H1 (cell line): Measurements from ENCODE around the gene ADRA2B. TPM values are rescaled to one million over a fixed set of nuclear protein-coding genes. Genes with fewer than 3 reads are reported as not detected.

ENCODE experiments used
- CTCF ChIA-PET: fragments of 300-600 bp; sonication (Branson Sonifier 250); formaldehyde crosslinking; loops from one replicate; lab custom pipeline; 2021; ENCODE audit not compliant: partially characterized antibody; lab: Charles Lee
- POLR2A ChIA-PET: fragments of 300-600 bp; sonication (Branson Sonifier 250); formaldehyde crosslinking; loops from one replicate; lab custom pipeline; 2021; ENCODE audit warnings: inconsistent platforms; ENCODE audit not compliant: partially characterized antibody; lab: Charles Lee
- DNase-seq, 2 experiments: peaks; one replicate each; pipeline versions ENCODE4 v3.0.0 to v3.0.0-alpha.2; 2010 to 2022; ENCODE audit warnings: low spot score in 2 of 2, low read depth in 1 of 2, mixed read lengths in 1 of 2
- FAIRE-seq: peaks from 2 replicates; lab custom pipeline; 2011; peaks lifted over from hg19 to GRCh38; lab: Jason Lieb, UNC
- H2AFZ ChIP-seq: 2 replicates; pipeline ENCODE4 v1.8.1; 2012; ENCODE audit warnings: low read length, inconsistent platforms
- H2AK5ac ChIP-seq: 2 replicates; pipeline ENCODE4 v1.6.1; 2013; ENCODE audit warnings: low read depth, low read length
- H2BK120ac ChIP-seq: replicated peaks from 2 replicates; pipeline ENCODE3; 2013; ENCODE audit warnings: low read depth, low read length, inconsistent platforms
- H2BK12ac ChIP-seq: 2 replicates; pipeline ENCODE4 v1.6.1; 2013; ENCODE audit warnings: low read depth, low read length
- H2BK15ac ChIP-seq: 2 replicates; pipeline ENCODE4 v1.6.1; 2013; ENCODE audit warnings: low read length
- H2BK20ac ChIP-seq: 2 replicates; pipeline ENCODE4 v1.6.1; 2013; ENCODE audit warnings: low read length
- H2BK5ac ChIP-seq: 2 replicates; pipeline ENCODE4 v1.6.1; 2013; ENCODE audit warnings: low read depth, low read length
- H3K14ac ChIP-seq: 2 replicates; pipeline ENCODE4 v1.6.1; 2013; ENCODE audit warnings: inconsistent platforms; ENCODE audit not compliant: insufficient read length
- H3K18ac ChIP-seq: 2 replicates; pipeline ENCODE4 v1.6.1; 2013; ENCODE audit warnings: low read length; ENCODE audit errors: extremely low read depth
- H3K23ac ChIP-seq: 2 replicates; pipeline ENCODE4 v1.6.1; 2013; ENCODE audit warnings: inconsistent platforms; ENCODE audit not compliant: insufficient read length
- H3K23me2 ChIP-seq: 2 replicates; pipeline ENCODE4 v1.6.1; 2013; ENCODE audit warnings: low read depth, low read length
- H3K27ac ChIP-seq: 2 replicates; pipeline ENCODE4 v1.6.1; 2011; ENCODE audit warnings: low read depth, low read length, inconsistent platforms
- H3K27me3 ChIP-seq, 4 experiments: replicated peaks in 1 of 4; 1 replicate in 1 of 4; 2 replicates in 3 of 4; pipeline versions ENCODE4 v1.6.1 to v1.8.1; 2011 to 2013; ENCODE audit warnings: low read length in 3 of 4, mild to moderate bottlenecking in 3 of 4, inconsistent platforms in 2 of 4, mixed read lengths in 2 of 4, moderate library complexity in 1 of 4; ENCODE audit not compliant: control insufficient read depth in 3 of 4, insufficient read depth in 3 of 4; ENCODE audit errors: extremely low read depth in 1 of 4
- H3K36me3 ChIP-seq, 4 experiments: 2 replicates each; pipeline versions ENCODE4 v1.6.1 to v1.8.1; 2011 to 2013; ENCODE audit warnings: mild to moderate bottlenecking in 4 of 4, low read length in 3 of 4, moderate library complexity in 2 of 4, control low read depth in 1 of 4, inconsistent platforms in 1 of 4; ENCODE audit not compliant: insufficient read depth in 4 of 4, control insufficient read depth in 2 of 4
- H3K4ac ChIP-seq: replicated peaks from 2 replicates; pipeline ENCODE3; 2013; ENCODE audit warnings: low read length, low read depth, mixed read lengths, inconsistent platforms; ENCODE audit not compliant: insufficient read length
- H3K4me1 ChIP-seq, 4 experiments: replicated peaks in 1 of 4; 1 replicate in 1 of 4; 2 replicates in 3 of 4; pipeline versions ENCODE4 v1.6.1 to v1.8.1; 2011 to 2013; ENCODE audit warnings: low read length in 3 of 4, inconsistent platforms in 2 of 4, mixed read lengths in 1 of 4; ENCODE audit not compliant: insufficient read depth in 4 of 4, control insufficient read depth in 3 of 4
- H3K4me2 ChIP-seq, 2 experiments: 2 replicates each; pipeline versions ENCODE4 v1.6.1 to v1.8.1; 2011 to 2013; ENCODE audit warnings: low read depth in 2 of 2, low read length in 2 of 2, control low read depth in 1 of 2, inconsistent platforms in 1 of 2, mild to moderate bottlenecking in 1 of 2; ENCODE audit not compliant: insufficient read depth in 1 of 2
- H3K4me3 ChIP-seq, 4 experiments: fragments of 200-600, 300-600 bp in 1 of 4; sonication (generic), shearing (Covaris generic), sonication (Bioruptor Twin) in 1 of 4; 2 replicates each; pipeline versions ENCODE4 v1.5.1 to v1.8.1; 2011 to 2016; ENCODE audit warnings: low read length in 4 of 4, low read depth in 3 of 4, control low read depth in 2 of 4, inconsistent platforms in 2 of 4, mild to moderate bottlenecking in 2 of 4, mixed read lengths in 1 of 4, moderate library complexity in 1 of 4; ENCODE audit not compliant: insufficient read depth in 2 of 4; ENCODE audit errors: extremely low read depth in 1 of 4
- H3K56ac ChIP-seq: replicated peaks from 2 replicates; pipeline ENCODE3; 2013; ENCODE audit warnings: low read depth, mild to moderate bottlenecking, mixed read lengths, low read length, inconsistent platforms; ENCODE audit not compliant: insufficient read length
- H3K79me1 ChIP-seq: 2 replicates; pipeline ENCODE4 v1.6.1; 2013; ENCODE audit warnings: low read depth, low read length, control low read depth
- H3K79me2 ChIP-seq, 2 experiments: 2 replicates each; pipeline versions ENCODE4 v1.6.1 to v1.8.1; 2012 to 2013; ENCODE audit warnings: low read length in 2 of 2, mild to moderate bottlenecking in 2 of 2, inconsistent platforms in 1 of 2; ENCODE audit not compliant: insufficient read depth in 2 of 2, control insufficient read depth in 1 of 2
- H3K9ac ChIP-seq, 4 experiments: replicated peaks in 1 of 4; 1 replicate in 1 of 4; 2 replicates in 3 of 4; pipeline versions ENCODE4 v1.6.1 to v1.8.1; 2011 to 2013; ENCODE audit warnings: low read depth in 3 of 4, low read length in 3 of 4, control low read depth in 2 of 4, mild to moderate bottlenecking in 2 of 4, moderate library complexity in 2 of 4, inconsistent platforms in 1 of 4; ENCODE audit errors: extremely low read depth in 1 of 4
- H3K9me3 ChIP-seq, 2 experiments: 2 replicates each; pipeline versions ENCODE4 v1.6.1 to v1.8.1; 2012 to 2013; ENCODE audit warnings: mild to moderate bottlenecking in 2 of 2, moderate library complexity in 2 of 2, control low read depth in 1 of 2, inconsistent platforms in 1 of 2, low read depth in 1 of 2, low read length in 1 of 2, mixed read lengths in 1 of 2; ENCODE audit not compliant: insufficient read depth in 2 of 2
- H4K20me1 ChIP-seq, 2 experiments: replicated peaks in 1 of 2; 2 replicates each; pipeline versions ENCODE3 to v1.8.1; 2011 to 2013; ENCODE audit warnings: inconsistent platforms in 2 of 2, low read length in 2 of 2, mild to moderate bottlenecking in 1 of 2; ENCODE audit not compliant: insufficient read depth in 2 of 2, control insufficient read depth in 1 of 2
- H4K5ac ChIP-seq: 2 replicates; pipeline ENCODE4 v1.6.1; 2013; ENCODE audit warnings: low read length, low read depth, mixed read lengths, inconsistent platforms; ENCODE audit not compliant: insufficient read length
- H4K8ac ChIP-seq: 2 replicates; pipeline ENCODE4 v1.8.0; 2013; ENCODE audit warnings: mild to moderate bottlenecking, moderate library complexity, low read length, inconsistent platforms; ENCODE audit not compliant: insufficient read depth; ENCODE audit errors: extremely low read depth
- H4K91ac ChIP-seq: replicated peaks from 2 replicates; pipeline ENCODE3; 2013; ENCODE audit warnings: low read length, mixed read lengths, inconsistent platforms; ENCODE audit not compliant: insufficient read length
- CBX8 ChIP-seq: fragments of 300-800, 300-1000 bp; sonication (generic); IDR thresholded peaks from 2 replicates; pipeline ENCODE4 v1.7.1; 2016; ENCODE audit warnings: low read depth, low read length, borderline replicate concordance
- USF2 ChIP-seq: IDR thresholded peaks from 2 replicates; pipeline ENCODE4 v1.6.1; 2011; ENCODE audit warnings: low read length, improper control_type of control experiment
- WGBS, 2 experiments: shearing (Covaris generic) in 1 of 2; methylation state at CpG; one replicate each; pipeline versions ENCODE4 v1.1.6 to v1.1.7; 2013 to 2015; ENCODE audit warnings: low lambda C conversion rate in 2 of 2, mixed read lengths in 2 of 2, inconsistent platforms in 1 of 2, low coverage in 1 of 2, missing lambda C conversion rate in 1 of 2; ENCODE audit not compliant: insufficient replicate concordance in 2 of 2, insufficient coverage in 1 of 2, insufficient read length in 1 of 2; ENCODE audit errors: extremely low coverage in 1 of 2, missing lambda C conversion rate in 1 of 2; 5-methylcytosine and 5-hydroxymethylcytosine counted together
- polyA plus RNA-seq, 7 experiments: library from polyadenylated mRNA; depleted of rRNA in 3 of 7; stranded (reverse) in 5 of 7; unstranded in 2 of 7; fragments of >200 nt in 5 of 7; fragments of 200-250 nt in 2 of 7; gene quantifications; 1 replicate in 5 of 7; 2 replicates in 1 of 7; 4 replicates in 1 of 7; pipeline versions ENCODE4 v1.2.1 to v1.2.3, GENCODE V29; 2011 to 2013; ENCODE audit warnings: missing spikeins in 2 of 7, mixed read lengths in 2 of 7
- total RNA-seq: library from RNA; stranded (reverse); fragmentation: NEBNext Ultra II Directional; extraction: Animal tissue kit (Norgen Biotek cat#: 25700); gene quantifications from 2 replicates; pipeline ENCODE4 v1.2.1, GENCODE V29; 2021

The ADRA2B gene
- total and polyA plus RNA-seq, 2 of the 8 experiments (the other 6 are each of a cell fraction or from before 2014, with no cell fraction given) = 5.8 to 6.5 TPM

GRCh38 chr2:96164459-96165184 is 48.3 kb upstream of the ADRA2B start:
- Histone ChIP-seq H4K91ac (no peak overlapping the region), H3K4ac (no peak overlapping the region), H2BK12ac (no peak overlapping the region), H3K36me3 (no peaks in the 10 kb centered on the region), H3K4me2 (no peak overlapping the region), H2BK20ac (no peak overlapping the region), H4K20me1 (no peaks in the 10 kb centered on the region), H3K9me3 (no peaks in the 10 kb centered on the region), H2AK5ac (no peak overlapping the region), H2AFZ (peak overlapping the region; percentile 74), H3K27ac (no peak overlapping the region), H2BK5ac (no peak overlapping the region), H3K18ac (no peak overlapping the region), H3K14ac (no peak overlapping the region), H3K79me1 (no peaks in the 10 kb centered on the region), H4K5ac (no peak overlapping the region), H3K9ac (no peak overlapping the region), H2BK15ac (peak overlapping the region; percentile 72; the same call in 1 of the 2 replicates), H3K56ac (no peak overlapping the region), H3K4me1 (peaks cover 0 to 7% (median 0%) of the 10 kb centered on the region in 4 experiments; a peak in 1 of 7 replicates), H3K23ac (no peak overlapping the region), H3K79me2 (no peaks in the 10 kb centered on the region), H4K8ac (peak overlapping the region; percentile 84; the same call in 1 of the 2 replicates), H3K27me3 (no peaks in the 10 kb centered on the region), H3K23me2 (no peaks in the 10 kb centered on the region; the same call in 1 of the 2 replicates), H3K4me3 (no peak overlapping the region), H2BK120ac (no peak overlapping the region)
- WGBS, 2 experiments = 78% methylated on average over 18 of the region's 18 CpGs; no CpG with 5 or more reads in 1 of the 2 experiments
- DNase-seq = no peak
- ChIA-PET POLR2A (no interaction called here), CTCF (interaction anchor here (1.5 to 5.2 kb wide), 4 partner anchors 9 to 21 kb away, joined by 5 to 31 read pairs (median 8); no protein-coding TSS in a partner anchor)
- TF ChIP-seq CBX8 = no peak
- TF ChIP-seq USF2 = peak; percentile 76
- FAIRE-seq = no peak
